GM21381 (cell line): ENCODE measurements around the gene SYT3.

Source experiments
- ATAC-seq: cut with Tn5 transposase; IDR thresholded peaks from one replicate; pipeline ENCODE4 v1.9.1; 2021; ENCODE audit warnings: mild to moderate bottlenecking, moderate library complexity; ENCODE audit not compliant: unreplicated experiment

The SYT3 gene

DNA sequence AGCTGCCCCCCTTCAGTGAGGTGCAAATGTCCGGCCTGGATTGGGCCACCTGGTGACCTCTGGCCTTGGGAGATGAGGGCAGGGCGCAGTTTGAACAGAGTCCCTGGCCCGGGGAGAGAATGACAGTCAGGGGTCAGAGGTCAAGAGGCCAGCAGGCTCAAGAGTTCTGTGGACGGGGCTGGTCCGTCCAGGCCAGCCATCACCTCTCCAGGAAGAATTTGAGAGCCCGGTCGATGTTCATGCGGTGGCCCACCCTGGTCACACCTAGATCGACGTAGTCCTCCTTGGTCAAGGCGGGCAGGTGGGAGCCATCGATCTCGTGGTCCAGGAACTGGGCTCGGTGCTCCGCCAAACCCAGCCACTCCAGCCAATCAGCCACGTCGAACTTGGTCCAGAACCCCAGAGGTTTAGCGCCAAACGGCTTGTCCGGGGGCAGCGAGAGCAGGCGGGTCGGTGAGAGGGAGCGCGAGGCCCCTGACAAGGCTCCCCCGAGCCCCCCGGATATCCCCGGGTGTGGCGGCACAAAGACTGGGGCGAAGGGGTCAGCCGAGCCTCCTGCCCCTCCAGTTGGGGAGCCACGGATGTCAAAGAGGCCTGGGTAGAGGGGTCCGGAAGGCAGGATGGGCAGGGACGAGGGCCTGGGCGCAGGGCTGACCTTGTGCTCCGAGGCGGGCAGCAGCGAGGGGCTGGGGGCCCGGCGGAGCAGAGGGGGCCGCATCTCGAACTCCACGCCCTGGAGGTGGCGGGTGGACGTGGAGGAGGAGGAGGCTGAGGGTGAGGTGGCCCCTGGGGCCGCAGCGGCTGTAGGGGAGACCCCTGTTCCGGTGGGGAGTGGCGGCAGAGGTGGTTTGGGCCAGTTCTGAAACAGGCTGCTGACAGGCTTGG, 22.3 kb upstream of the SYT3 start:
- ATAC-seq, result no peak

DNA sequence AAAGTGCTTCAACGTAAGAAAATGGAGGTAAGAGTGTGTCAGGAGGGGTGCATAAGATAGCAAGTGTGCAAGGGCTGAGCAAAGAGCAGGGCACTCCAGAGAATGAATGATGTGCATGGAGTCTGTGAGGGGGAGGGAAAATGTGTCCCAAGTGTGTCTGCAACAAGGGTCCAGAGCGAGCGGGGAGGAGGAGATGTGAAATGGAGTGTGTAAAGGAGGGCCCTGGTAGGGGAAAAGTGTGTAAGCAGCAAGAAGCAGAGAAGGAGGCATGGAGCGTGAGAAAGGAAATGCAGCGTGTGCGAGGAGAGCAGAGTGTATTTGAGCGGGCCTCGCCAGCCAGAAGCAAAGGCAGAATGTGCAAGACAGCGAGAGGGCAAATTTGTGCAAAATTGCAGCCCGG, 21.3 kb upstream of the SYT3 start:
- no peak for ATAC-seq

DNA sequence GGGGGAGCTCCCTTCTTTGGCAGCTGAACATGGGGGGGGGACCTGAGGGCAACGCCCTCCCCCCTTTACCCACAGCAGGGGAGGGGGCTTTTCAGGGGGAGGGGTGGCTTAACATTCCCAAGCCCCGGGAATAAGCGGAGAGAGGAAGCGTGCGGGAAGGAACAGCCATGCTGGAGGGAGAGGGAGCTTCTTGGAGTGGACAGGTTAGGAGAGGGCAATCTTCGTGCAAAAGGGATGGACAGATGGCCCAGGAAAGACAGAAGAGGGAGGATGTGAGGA, 20.3 kb upstream of the SYT3 start:
- no peak for ATAC-seq

DNA sequence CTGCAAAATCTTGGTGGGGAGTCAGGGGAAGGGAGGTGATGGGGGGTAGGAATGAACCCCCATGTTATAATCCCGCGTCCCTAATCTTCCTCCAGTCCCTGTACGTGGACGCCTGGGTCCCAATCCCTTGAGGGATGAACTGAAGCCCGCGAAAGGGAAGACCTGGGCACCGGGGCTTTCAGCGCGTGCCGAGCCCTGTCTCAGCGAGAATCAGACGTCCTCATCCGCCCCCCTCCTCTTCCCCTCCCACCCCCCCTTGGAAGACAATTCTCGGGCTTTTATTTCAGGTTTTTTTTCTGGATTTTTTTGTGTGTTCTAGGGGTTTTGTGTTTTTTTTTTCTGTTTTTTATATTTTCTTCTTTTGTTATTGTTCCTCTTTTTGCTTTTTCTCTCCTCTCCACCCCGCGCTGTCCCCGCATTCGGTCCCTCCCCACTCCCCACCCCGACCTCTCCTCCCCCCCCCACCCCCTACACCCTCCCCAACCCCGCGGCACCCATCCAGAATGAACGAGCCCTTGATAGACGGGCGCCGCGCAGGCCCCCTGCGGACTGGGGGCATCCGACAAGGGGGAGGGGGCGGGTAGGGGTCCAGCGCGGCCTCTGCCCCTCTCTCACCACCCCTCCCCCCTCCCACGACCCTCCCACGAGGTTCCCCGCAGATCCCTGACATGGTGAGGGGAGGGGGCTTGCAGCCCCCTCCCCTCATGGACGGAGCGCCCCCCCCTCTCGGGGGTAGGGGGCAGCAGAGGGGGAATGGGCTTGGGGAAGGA, 19.8 kb upstream of the SYT3 start:
- ATAC-seq, result no peak

DNA sequence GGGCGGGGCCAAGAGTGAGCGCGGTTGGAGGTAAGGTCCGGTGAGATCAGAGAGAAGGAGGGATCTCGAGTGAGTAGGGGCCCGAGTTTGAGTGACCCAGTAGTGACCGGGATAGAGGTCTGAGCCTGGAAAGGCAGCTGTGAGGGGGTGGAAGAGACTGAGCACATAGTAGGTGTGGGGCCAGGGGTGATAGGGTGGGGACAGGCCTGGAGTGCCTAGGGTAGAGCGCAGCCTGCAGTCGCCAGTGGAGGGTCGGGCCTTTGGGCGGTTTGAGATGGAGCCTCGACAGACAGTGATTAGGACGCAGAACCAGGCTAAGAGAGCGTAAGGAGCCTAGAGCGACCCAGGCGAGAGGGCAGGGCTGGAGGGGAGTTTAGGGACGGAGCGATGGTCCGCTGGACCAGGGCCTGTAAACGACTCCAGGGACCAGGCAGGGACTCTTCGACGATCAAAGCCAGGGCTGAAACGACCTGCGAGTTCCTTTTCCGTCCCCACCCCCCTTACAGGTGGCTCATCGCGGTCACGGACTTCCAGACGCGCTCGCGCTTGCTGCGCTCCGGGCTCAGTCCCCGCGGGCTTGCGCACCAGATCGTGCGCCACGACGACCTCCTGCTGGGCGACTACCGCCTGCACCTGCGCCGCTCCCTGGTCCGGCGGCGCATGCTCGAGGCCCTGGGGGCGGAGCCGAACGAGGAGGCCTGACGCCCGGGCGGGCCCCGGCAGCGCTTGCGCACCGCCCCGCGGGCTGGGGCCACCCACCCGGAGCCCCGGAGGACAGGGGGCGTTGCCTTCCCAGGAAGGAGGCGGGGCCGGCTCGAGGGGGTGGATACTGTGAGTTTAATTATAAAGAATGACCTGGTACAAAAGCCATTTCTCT, 19.0 kb upstream of the SYT3 start:
- no peak for ATAC-seq

DNA sequence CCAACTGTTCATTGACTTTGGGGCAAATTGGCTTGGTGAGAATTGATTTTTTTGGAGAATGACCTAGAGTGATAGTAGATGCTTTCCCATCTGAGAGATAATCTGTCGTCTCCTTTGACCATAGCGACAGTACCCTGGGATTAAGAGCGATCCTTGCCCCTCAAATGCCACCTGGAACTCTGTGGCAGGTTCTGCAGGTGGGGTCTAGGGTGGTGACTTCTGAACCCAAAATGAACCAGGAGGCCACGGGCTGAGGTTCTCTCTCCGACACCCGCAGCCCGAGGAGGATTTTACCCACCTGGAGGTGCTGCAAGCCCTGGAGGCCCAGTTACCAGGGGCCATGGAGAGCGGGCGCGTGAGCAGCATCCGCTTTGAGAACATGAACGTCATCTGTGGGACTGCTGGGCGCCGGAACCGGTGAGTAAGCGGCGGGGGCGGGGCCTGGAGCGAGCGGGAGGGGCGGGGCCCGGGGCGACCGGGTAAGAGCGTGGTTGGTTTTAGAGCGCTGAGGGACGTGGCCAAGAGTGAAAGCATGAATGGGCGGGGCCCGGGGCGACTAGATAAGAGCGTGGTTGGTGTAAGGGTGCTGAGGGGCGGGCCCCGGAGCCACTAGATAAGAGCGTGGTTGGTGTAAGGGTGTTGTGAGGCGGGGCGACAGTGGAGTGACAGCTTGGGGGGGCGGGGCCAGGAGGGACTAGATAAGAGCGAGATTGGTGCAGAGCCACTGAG, 18.2 kb upstream of the SYT3 start:
- peak; percentile 70 for ATAC-seq

DNA sequence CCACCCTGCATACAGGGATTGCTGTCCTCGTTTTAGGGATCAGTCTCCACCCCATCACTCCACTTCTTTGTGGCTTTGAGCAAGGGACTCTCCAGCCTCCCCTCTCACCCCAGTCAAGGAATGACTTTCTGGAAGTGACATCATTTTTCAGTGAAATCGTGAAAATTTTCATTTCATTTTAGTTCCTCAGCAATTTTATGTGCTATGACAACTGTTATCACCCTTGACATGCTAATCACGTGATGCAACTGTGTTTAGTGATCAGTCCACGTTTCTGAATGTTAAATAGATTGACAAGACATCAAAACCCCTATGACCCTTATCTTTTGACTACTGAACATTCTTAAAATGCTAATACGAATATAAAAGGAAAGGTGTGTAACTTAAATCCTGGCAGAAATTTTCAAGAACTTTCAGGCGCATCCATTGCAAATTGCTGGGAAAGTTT, 17.6 kb upstream of the SYT3 start:
- ATAC-seq, result no peak

DNA sequence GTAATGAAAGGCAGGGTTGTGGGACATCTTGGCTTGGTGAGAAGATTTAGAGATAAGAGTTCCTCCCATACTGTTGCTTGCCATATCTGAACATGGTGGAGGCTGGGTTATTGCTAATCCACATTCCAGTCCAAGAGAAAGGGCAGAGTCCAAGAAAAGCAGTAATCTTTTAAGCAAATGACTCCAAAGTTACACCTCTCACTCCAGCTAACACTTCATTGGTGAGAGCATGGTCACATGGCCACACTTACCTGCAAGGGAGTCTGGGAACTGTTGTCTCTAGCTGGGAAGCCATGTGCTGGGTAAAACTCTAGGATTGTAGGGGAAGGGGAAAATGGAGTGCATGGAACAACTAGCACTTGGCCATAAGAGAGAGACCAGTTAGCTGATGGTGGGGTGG, 15.2 kb upstream of the SYT3 start:
- no peak for ATAC-seq

DNA sequence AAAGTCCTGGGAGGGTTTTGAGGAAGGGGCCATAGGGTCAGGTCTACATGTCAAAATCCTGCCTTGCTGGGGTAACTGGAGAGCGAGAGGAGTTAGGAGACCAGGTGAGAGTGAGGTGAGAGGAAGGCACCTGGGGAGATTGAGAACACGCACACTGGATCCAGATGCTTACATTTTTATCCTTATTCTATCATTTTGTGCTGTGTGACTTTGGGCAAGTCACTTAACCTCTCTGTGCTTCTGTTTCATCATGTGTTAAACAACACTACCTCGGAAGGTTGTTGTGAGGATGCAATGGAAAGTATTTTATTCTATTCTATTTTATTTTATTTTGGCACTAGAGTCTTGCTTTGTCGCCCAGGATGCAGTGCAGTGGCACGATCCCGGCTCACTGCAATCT, 13.0 kb upstream of the SYT3 start:
- no peak for ATAC-seq

DNA sequence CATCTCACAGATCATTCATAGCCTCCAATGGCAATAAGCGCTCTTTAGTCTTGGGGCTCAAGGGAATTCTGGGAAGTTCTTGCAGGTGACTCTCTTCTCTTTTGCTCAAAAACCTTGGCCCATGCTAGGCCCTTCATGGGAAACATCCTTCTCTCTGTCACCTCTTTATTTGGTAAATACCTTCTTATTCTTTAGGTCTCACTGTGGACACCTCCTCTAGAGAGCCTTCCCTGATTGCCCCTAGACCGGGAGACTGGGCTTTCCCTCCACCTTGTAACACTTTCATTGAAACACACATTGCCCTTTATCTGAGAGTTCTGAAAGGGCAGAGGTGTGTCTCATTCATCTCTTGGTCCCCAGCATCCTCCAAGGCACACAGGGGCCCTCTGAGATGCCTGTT, 11.5 kb upstream of the SYT3 start:
- no peak for ATAC-seq

DNA sequence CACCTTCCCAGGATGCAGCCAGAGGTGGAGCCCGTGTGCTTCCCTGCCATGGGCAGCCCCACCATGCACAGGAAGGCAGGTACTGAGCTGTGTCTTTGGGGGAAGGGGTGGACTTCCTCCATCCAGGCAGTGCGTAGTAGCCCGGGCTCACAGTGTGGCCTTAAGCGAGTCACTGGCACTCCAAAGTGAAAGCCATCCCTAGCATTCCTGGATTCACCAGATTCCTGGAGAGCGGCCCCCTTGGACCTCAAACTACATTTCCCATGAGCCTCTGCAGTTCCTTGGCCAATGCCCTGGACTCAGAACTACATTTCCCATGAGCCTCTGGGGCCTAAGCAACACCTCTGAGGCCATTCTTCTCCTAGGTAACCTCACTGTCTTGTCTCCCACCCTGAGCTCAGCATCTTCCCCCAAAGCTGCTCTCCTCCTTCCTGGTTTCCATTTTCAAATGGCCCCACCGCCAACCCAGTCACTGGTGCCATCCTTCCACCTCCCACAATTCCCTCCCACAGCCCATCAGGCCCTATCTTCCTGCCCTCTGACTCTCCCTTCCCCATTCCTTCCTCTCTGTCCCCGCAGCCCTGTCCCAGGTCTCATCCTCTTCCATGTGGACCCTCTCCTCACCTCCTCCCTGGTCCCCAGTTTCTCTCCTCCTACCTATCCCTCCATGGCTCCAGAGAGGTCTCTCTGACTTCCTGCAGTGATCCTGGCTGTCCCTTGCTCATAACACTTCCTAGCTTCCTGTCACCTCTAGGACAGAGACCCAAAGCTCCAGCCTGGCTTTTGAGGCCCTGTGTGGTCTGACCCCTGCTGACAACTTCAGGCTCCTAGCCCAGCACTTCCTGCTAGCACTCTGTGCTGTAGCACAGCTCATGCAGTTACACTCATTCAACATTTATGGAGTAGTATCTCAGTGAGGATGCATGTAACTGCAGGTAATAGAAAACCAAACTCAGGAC, 10.0 kb upstream of the SYT3 start, which contains the start of gene C19orf81:
C19orf81 (plus strand) TSS at position 13 of the 959 bp plus-strand sequence; CDS start at position 13, 0 bp downstream.
- no peak for ATAC-seq

DNA sequence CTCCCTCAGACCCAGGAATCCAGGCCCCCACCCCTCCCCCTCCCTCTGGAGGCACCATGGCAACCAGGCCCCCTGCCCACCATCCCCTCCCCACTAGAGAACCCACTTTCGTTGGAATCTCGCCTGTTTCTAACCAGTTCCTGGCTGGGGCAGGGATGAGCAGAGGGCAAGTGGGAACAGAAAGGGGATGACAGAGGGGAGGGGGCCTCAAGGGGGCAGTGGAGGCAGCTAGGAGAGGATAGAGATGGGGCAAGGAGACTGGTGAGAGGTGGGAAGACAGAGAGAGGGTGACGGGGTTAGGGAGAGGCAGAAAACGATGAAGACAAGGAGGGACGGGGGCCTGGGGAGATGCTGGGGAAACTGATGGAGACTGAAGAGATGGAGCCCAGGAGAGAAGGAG, 9.0 kb upstream of the SYT3 start:
- ATAC-seq, result no peak

DNA sequence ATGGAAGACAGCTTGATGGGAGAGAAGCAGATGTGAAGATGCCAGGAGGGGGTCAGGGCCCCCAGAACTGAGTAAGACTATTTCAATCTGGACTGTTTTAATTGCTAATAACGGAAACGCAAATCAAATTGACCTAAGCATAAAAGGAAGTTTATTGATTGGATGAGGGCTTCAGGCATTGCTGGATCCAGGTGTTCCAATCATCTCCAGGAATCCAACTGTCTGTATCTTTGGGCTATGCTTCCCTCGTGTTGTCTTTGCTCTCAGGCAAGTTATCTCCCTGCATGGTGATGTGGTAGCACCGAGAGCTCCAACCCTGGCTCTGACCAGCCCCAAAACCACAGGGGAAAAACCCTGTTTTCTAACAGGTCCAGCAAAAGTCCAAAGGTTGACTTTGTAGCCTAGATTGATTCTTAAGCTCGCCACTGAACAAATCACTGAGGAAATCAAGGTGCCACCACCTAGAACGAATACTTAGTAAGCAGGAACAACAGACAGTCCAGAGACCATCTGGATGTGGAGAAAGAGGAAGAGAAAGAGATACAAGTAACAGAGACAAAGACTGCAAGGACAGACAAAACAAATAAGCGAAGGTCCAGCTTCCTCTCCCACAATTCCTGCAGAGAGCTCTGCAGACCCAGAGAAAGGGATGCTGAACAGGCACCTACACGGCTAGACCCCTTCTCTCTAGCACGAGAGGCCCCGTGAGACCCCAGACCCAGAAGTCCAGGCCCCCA, 8.4 kb upstream of the SYT3 start:
- no peak for ATAC-seq

DNA sequence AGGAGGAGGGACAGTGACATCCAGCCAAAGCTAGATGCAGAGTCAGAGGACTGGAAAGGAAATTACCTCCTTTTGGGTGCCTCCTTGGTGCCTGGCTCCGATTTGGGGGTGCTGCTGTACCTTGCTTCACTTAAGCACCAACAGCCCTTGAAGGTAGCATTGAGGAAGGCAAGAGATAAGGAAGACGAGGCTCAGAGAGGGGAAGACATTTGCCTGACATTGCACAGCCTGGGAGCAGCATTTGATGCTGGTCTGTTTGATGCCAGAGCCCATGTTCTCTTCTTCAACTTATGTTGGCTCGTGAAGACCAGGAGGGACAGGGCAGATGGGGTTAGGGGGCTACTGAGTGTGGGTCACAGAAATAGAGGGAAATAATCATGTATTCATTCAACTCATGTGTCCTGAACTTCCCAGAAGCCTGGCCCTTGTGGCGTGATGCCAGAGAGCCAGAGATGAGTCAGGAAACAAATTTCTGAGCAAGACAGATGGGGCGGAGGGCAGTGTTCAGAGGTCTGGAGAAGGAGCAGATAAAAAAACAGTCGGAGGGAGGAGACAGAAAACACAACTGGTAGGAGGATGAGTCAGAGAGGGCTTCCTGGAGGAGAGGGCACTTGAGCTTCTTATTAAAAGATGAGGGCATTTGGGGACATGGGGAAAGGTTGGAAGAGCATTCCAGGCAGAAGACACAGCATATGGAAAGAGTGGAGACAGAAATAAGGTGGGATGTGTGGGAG, 6.6 kb upstream of the SYT3 start:
- ATAC-seq, result no peak

DNA sequence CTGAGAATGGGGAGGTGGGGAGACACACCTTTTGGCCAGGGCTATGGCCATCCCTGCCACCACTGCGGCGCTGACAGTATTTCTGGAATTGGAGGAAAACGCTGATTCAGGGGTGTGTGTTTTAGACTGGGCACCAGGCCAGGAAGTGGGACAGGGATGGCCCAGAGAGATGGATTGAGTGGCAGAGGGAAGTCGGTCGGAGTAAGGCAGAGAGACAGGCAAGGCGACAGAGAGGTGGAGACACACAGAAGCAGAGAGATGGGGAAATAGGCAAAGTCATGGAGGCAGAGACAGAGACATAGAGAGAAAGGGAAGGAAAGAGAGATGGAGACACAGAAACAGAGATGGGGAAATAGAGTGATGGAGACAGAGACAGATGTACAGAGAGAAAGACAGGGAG, 5.4 kb upstream of the SYT3 start:
- ATAC-seq, result no peak

DNA sequence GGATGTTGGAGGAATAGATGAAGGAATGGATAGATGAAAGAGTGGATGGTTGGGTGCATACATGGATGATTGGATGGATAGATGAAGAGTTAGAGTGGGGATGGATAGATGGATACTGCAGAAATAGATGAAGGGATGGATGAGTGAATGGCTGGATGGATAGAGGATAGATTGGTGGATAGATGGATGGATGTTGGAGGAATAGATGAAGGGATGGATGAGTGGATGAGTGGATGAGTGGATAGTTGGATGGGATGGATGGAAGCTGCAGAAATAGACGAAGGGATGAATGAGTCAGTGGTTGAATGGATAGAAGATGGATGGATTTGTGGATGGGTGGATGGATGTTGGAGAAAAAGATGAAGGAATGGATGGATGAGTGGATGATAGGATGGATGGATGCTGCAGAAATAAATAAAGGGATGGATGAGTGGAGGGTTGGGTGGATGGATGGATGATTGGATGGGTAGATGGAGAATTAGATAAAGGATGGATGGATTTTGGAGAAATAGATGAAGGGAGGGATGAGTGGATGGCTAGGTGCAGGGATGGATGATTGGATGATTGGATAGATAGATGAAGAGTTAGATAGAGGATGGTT, 4.7 kb upstream of the SYT3 start:
- ATAC-seq, result no peak

DNA sequence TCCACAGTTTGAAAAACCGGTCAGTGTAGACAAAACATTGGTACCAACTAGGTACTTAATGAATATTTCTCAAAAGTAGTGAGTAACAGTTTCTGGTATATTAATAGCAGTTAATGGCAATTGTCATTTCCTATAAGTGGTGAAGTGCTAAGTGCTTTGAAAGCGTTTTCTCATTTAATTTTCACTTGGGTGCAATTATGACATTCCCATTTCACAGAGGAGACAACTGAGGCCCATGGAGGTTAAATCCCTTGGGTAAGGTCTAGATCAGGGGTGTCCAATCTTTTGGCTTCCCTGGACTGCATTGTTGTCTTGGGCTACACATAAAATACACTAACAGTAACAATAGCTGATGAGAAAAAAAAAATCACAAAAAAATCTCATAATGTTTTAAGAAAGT, 687 bp upstream of the SYT3 start:
- no peak for ATAC-seq

DNA sequence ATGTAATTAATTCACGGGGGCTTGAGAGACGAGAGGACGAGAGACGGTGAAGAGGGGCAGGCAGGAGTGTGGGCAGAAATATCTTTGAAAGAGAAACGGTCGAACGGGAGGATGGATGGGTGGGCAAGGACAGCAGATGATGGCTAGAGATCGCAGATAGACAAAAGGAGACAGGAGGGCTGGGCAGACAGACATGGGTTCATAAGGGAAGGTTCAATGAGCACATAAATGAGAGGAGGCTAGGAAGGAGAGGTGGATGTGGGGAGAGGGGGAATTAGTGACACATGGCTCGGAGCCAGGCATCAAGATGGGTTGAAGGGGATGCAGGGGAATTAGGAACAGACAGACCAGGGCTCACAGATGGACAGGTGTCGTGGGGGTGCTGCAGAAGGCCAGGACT, 1.1 kb downstream of the SYT3 start:
- no peak for ATAC-seq
